G401.6 (cell line): ENCODE measurements around the gene FILIP1L.
"Not testable (repeated sequence)": the region's sequence is repeated elsewhere in the genome, so short reads cannot be mapped to it uniquely, and the experiment has no call there.

Experiments used
- FAIRE-seq: peaks from 2 replicates; lab custom pipeline; 2012; peaks lifted over from hg19 to GRCh38; lab: Jason Lieb, UNC

Gene FILIP1L

GRCh38 chr3:100097919-100098783 is 16.1 kb downstream of the FILIP1L start:
- FAIRE-seq = no peak

GRCh38 chr3:100096866-100097265 is 17.4 kb downstream of the FILIP1L start:
- FAIRE-seq = no peak

GRCh38 chr3:100096286-100096685 is 18.0 kb downstream of the FILIP1L start:
- FAIRE-seq = not testable (repeated sequence)

GRCh38 chr3:100093831-100094230 is 20.5 kb downstream of the FILIP1L start:
- FAIRE-seq = no peak

DNA sequence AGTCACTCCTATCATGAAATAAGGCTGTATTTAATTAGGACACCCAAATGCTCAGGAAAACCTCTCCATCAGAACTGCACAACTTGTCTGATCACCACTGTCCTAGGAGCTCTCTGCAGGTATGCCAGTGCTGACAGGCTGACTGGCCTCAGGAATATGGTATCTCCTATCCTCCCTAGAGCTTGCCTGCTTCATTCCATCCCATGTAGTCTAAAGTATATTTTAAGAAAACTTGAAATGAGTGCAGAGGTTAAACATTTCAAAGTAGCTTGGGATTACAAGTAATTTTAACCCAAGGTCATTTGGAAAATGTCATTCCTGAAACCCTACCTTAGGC is 23.7 kb downstream of the FILIP1L start:
- FAIRE-seq = no peak

GRCh38 chr3:100089812-100090668 is 24.3 kb downstream of the FILIP1L start:
- no peak for FAIRE-seq

DNA sequence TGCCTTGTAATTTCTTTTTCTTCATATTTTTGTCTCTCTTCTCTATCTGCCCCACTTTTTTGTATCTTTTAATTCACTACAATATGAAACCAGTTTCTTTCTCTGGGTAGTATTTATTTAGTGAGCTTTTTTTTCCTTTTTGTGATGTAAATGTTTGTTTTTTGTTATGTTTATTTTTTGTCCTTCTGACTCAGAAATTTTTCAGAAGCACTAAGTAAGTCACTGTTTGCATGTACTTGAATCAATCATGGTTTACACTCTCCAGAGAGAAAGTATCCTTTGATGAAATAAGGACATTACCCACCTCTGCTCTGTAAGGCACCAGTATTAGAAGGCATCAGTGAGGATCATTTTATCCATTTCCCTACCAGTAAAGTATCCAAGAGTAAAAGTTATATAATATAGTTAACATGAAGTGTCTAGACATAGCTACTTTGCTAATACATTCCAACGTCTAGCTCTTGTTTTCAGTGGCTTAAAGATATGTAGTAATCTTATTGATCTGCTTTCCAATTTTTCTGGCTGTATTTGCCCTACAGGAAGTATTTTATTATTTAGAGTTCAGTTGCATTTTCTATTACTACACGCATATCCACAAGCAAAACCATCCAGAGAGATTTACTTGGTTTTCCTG is 25.4 kb downstream of the FILIP1L start:
- FAIRE-seq = no peak

DNA sequence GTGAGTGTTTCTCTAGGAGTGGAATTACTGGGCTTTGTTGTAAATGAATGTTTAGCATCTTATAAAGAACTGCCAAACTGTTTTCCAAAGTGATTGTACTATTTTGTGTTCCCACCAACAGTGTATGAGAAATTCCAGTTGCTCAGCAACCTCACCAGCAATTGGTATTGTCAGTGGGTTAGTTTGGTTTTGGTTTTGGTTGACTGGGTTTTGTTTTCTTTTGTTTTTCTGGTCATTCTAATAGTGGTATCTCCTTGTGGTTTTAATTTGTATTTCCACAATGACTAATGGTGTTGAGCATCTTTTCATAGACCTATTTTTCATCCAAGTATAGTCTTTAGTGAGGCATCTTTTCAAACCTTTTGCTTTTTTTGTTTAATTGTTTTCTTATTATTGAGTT is 27.1 kb downstream of the FILIP1L start:
- no peak for FAIRE-seq

DNA sequence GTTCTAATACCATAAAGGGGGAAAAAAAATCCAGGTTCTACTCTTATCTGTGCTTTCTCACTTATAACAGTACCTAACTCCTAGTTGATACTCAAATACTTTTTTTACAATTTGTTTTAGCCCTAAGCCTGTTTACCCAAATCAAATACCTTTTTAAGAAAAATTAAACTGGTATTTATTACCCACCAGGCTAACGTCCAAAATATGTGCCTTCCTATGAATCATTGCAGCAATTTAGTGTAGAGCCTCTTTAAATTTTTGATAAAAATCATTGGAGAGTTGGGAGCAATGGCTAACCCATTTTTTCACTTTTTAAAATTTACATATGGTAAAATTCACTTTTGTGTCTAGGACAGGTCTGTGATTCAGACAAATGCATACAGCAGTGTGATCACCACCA is 27.9 kb downstream of the FILIP1L start:
- no peak for FAIRE-seq

DNA sequence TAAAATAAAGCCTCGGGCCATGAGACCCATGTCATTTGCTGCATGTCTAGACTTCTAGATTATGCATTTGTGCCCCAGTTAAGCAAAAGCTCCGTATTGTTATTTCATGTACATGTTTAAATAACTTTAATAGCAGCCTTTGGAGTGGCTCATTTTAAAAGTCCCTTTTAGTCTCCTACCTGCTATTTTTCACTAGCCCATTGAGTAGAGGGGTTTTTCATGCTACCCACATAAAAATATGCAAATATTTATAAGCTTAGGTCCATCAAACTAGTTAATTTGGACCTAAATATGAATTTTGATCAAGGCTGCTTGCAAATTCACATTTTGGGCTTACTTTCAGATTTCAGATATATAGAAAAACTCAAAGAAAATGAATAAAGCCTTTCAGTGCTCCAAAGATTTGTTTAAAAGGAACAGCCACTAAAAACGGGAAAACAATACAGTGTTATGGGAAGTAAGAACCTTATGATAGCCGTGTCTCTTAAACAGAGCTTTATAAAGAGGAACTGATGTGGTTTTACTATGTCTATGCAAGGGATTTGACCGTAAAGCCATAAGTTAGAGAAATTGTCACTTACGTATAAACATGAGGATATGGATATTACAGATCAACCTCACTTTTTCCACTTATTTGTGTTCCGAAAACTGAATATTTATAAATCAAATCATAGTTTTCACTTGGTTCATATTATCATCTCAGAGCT is 30.0 kb downstream of the FILIP1L start:
- FAIRE-seq = no peak

- FAIRE-seq = no peak
Observed at GRCh38 chr3:100083209-100083608, 31.1 kb downstream of the FILIP1L start.

DNA sequence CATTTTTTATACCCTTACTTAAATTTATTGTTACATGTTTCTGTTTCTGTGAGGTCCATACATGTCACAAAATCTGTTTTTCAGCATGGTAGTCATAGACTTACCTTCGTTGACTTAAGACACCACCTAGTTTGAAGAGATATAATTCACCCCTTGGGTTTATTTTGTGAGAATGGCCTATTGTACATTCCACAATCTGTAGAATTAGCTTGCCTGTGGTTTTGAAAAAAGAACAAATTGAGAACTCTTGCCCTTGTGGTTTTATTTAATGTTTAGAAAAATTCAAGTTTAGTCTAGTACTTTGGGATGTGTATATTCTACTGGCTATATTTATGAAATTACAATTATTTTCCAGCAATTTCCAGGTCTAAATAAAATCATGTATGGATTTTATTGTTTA is 31.6 kb downstream of the FILIP1L start:
- no peak for FAIRE-seq

DNA sequence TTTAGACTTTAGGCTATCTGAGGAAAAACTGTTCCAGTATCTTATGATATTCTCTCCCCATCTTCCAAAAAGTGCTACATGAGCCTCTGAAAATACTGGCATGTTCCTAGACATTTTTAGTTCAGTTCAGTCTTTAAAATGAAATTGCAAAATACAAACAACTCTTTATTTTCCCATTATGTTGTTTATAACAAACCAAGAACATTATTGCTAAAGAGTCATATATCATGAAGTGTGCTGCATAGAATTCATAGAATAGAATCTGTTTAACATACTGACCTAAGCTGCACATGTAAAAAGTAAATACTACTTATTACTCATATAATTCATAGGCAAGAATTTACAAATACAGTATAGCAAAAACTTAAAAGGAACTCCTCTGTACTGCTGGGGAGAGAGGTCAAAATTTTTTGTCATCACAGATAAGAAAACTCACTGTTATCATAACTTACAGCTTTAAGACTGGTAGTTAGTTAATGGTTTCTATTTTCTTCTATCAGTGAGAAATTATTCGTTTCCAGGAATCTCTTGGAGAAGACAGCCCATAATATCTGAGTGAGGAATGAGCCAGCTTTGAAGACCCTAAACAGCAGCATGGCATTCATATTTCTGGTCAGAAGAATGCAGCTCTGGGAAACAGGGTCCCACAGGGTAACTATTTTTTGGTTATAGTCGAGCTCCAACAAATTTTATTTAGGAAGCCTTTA is 32.2 kb downstream of the FILIP1L start:
- no peak for FAIRE-seq

DNA sequence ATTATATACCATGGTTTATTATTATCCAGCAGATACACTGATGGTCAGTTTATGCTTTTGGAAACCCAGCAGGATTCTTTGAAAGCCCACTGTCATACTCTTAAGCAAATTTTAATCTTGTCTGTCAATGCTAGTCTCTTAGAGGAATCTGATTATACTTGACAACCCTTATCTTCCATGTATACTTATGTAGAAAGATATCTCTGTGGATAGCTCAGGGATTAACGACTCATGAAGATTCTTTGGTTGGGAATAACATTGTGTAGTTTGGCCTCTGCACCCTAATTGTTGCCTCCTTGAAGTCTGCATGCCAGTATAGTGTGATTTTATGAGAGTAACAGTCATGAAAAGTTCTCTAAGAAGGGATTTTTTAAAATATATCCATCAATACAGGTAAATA is 33.0 kb downstream of the FILIP1L start:
- no peak for FAIRE-seq

- no peak for FAIRE-seq
Observed at GRCh38 chr3:100080573-100080972, 33.7 kb downstream of the FILIP1L start.

DNA sequence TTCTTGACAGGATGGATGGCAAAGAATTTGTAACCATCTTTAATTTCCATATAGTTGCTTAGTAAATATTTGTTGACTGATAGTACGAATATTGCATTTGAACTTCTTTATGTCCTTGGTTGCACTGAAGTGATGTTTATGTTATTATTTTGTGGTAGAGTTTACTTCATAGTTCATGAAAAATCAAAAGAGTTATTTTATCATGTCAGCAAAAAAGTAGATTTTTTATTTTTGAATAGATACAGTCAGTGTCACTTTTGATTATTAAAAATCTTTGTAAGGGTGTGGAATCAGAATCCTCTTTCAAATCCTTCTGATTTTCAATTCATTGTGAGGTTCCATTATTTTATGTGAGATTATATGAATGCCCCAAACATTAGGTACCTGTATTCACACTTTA is 35.0 kb downstream of the FILIP1L start:
- no peak for FAIRE-seq

- no peak for FAIRE-seq
Observed at GRCh38 chr3:100076731-100077529, 37.4 kb downstream of the FILIP1L start.

- no peak for FAIRE-seq
Observed at GRCh38 chr3:100075851-100076730, 38.2 kb downstream of the FILIP1L start.

DNA sequence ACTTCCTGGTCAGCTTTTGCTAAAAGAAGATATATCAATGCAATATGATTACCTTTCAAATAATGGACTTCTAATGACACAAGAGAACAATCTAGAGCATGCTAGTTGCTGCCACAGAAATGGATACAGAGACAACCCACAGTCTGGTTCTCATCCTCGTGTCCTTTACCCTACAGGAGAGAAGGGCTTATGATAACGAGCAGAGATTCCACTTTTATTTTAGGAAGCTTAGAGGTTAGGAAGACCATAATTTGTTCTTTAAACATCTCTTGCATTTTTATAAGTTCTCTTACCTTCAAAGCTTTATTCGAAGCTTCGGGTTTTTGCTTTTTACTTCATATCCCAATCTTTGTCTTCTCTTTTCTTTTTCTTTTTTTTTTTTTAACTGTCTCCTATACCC is 39.1 kb downstream of the FILIP1L start:
- FAIRE-seq = no peak
